PFSK-1 (cell line): Measurements from ENCODE around the gene TAF6.

Experiments
- FOXP2 ChIP-seq: optimal IDR thresholded peaks from 2 replicates; pipeline ENCODE3; 2011; ENCODE audit warnings: borderline replicate concordance, control low read depth, inconsistent platforms; ENCODE audit not compliant: insufficient read depth; ENCODE audit errors: extremely low read length, extremely low read depth
- POLR2AphosphoS5 ChIP-seq: IDR thresholded peaks from 2 replicates; pipeline ENCODE4 v1.6.1; 2012; ENCODE audit warnings: low read depth, mild to moderate bottlenecking, control low read depth, low read length, moderate library complexity
- SIN3A ChIP-seq: IDR thresholded peaks from 2 replicates; pipeline ENCODE4 v1.6.1; 2012; ENCODE audit warnings: mild to moderate bottlenecking, low read length, moderate library complexity, borderline replicate concordance; ENCODE audit not compliant: insufficient read depth
- TAF1 ChIP-seq: IDR thresholded peaks from 2 replicates; pipeline ENCODE4 v1.6.1; 2012; ENCODE audit warnings: low read length, control low read depth, borderline replicate concordance; ENCODE audit not compliant: insufficient read depth
- TF ChIP-seq, protein P1 (sequence below), 2 experiments: IDR thresholded peaks; 2 replicates each; pipeline versions ENCODE4 v1.6.1 to v1.8.0; 2011 to 2012; ENCODE audit warnings: low read depth in 2 of 2, low read length in 2 of 2, control low read depth in 1 of 2, inconsistent platforms in 1 of 2, mild to moderate bottlenecking in 1 of 2, moderate library complexity in 1 of 2; ENCODE audit not compliant: insufficient read depth in 1 of 2

TAF6 gene

DNA sequence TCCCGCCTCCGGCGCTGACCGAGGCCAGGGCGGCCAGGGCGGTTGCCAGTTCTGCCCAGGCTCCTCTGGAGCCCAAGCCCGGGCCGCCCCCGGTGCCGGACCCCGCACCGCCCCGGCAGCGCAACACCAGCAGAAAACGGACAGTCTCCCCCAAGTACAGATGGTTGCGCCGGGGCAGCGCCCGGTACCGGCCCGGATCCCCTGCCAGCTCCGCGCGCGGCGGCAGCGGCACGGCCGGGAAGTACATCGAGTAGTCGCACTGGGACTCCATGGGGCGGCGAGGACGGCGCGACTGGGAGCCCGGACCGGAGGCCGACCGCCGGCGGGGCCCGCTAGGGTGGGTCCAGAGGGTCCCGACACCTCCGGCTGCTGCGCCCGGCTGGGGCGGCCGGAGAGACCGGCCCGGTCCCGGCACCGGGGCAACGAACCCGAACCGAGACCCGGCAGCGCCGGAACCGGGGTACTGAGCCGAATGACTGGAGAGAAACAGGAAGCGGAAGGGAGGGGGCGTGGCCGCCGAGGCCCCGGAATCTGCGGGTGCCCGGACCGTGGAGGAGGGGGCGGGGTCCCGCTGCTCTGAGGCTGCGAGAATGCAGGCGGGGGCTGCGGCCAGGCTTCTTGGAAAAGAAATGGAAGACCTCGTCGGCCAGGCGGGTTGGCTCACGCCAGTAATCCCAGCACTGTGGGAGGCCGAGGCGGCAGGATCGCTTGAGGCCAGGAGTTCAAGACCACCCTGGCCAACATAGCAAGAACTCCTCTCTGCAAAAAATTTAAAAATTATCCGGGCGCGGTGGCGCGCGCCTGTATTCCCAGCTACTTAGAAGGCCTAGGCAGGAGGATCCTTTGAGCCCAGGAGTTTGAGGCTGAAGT, 39.3 kb upstream of the TAF6 start, which contains the start of gene TRAPPC14:
TRAPPC14 (minus strand) TSS at position 495 of the 870 bp plus-strand sequence; CDS start at position 271, 224 bp downstream.
- TF ChIP-seq POLR2AphosphoS5 (peak; percentile 79), FOXP2 (peak; percentile 30), SIN3A (peak; percentile 15; the same call in 1 of the 2 replicates), TAF1 (peak; percentile 89)
- TF ChIP-seq, protein P1, sequence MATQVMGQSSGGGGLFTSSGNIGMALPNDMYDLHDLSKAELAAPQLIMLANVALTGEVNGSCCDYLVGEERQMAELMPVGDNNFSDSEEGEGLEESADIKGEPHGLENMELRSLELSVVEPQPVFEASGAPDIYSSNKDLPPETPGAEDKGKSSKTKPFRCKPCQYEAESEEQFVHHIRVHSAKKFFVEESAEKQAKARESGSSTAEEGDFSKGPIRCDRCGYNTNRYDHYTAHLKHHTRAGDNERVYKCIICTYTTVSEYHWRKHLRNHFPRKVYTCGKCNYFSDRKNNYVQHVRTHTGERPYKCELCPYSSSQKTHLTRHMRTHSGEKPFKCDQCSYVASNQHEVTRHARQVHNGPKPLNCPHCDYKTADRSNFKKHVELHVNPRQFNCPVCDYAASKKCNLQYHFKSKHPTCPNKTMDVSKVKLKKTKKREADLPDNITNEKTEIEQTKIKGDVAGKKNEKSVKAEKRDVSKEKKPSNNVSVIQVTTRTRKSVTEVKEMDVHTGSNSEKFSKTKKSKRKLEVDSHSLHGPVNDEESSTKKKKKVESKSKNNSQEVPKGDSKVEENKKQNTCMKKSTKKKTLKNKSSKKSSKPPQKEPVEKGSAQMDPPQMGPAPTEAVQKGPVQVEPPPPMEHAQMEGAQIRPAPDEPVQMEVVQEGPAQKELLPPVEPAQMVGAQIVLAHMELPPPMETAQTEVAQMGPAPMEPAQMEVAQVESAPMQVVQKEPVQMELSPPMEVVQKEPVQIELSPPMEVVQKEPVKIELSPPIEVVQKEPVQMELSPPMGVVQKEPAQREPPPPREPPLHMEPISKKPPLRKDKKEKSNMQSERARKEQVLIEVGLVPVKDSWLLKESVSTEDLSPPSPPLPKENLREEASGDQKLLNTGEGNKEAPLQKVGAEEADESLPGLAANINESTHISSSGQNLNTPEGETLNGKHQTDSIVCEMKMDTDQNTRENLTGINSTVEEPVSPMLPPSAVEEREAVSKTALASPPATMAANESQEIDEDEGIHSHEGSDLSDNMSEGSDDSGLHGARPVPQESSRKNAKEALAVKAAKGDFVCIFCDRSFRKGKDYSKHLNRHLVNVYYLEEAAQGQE (IDR thresholded peaks at IDR 0.05; ENCODE audit: insufficient read depth in 1 of 2, low read depth in 2 of 2, low read length in 2 of 2), result no peak

DNA sequence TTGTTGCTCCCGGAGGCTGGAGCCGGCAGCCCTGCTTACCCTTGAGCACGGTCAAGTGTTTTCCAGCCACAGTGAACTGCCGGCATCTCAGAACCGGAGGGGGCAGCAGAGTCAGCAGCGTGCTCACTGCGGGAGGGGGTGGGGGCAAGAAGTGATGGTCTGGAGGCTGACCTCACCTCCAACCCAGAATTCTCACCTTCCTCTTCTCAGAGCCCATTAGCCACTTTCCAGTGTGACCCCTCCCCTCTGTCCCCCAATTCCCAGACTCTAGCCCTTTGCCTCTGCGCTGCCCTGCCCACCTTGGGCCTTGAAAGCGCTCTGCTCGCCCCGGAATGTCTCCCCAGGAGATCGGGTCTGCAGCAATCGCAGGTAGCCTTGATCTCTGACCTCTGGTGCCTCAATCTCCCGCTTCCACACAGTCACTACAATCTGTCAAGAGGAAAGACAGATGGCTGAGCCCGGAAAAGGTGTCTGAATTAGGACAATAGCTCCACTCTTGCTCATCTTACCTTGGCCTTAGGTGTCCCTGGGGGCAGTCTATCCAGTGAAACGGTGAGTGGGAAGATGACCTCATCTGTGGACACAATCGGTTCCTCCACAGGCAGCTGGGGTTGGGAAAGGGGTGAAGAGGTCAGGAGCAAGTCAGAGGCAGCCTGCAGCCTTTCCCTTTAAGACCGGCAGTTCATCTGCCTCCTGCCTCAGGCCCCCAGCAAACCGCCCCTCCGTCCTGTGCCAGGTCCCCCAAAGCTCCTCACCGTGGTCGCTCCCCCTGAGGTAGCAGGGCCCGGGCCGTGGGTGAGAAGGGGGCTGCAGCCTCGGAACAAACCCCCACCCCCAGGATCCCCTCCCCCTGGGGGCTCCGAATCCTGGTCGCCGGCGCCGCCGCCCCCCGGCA, 38.4 kb upstream of the TAF6 start:
- TF ChIP-seq POLR2AphosphoS5 (no peak), FOXP2 (peak; percentile 28)

DNA sequence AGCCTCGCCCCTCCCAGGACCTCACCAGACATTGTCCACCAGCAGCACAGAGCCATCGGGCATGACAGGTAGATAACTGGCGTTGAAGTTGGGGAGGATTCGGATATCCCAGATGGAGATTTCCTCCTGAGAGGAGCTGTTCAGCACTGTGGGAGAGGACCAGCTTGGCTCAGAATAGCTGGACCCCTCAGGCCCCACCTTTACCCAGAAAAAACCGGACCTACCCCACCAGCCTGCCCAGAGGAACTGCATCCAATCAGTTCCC, 37.8 kb upstream of the TAF6 start:
- TF ChIP-seq, protein P1 (IDR thresholded peaks at IDR 0.05; ENCODE audit: insufficient read depth in 1 of 2, low read depth in 2 of 2, low read length in 2 of 2), result no peak
- no peak for TF ChIP-seq TAF1
- TF ChIP-seq FOXP2, result no peak
- no peak for TF ChIP-seq POLR2AphosphoS5
- no peak for TF ChIP-seq SIN3A

DNA sequence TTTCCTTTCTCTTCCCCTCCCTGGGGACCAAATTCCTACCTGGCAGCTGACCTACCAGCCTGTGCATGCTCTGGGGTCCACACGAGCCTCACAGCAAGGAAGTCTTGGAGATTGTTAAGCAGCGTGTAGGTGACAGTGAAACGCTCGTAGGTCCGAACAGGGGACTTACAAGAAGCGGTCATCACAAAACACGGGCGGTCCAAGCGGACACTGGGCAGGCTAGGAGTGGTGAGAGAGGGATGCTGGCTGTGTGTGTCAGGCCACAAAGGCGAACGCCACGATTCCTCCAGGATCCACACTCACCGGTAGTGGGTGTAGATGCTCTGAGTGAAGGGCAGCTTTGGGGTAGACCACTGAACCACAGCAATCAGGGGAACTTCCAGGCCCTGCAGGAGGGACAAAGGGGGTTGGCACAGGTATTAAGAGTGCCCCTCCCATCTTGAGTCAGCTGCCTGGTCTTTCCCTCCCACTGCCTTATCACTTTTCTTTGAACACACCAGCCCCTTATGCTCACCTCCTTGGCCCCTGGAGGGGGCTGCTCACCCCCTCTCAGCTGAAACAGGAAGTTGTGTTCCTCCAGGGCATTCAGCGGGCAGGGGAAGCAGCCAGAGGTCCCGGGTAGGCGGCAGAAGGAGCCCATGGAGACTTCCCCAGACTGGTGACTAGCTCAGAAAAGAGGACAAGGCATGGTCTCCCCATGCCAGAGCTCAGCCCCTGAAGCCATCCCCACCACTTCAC, 37.3 kb upstream of the TAF6 start:
- no peak for TF ChIP-seq FOXP2
- no peak; the same call in 1 of the 2 replicates for TF ChIP-seq POLR2AphosphoS5
- no peak for TF ChIP-seq TAF1
- TF ChIP-seq SIN3A, result no peak
- TF ChIP-seq, protein P1 (IDR thresholded peaks at IDR 0.05; ENCODE audit: insufficient read depth in 1 of 2, low read depth in 2 of 2, low read length in 2 of 2), result no peak
